Neural progenitor cell (in vitro differentiated cells): ENCODE data around the gene MPP7. TPM values are rescaled to one million over a fixed set of nuclear protein-coding genes. Genes with fewer than 3 reads are reported as not detected.

ENCODE experiments used
- DNase-seq: peaks from one replicate; pipeline ENCODE4 v3.0.0-alpha.2; 2016; ENCODE audit warnings: low spot score
- H2AFZ ChIP-seq: fragments of 200-600 bp; sonication (generic); replicated peaks from 2 replicates; pipeline ENCODE4 v1.6.1; 2016; ENCODE audit warnings: antibody characterized with exemption
- H3F3A ChIP-seq: fragments of 200-600 bp; sonication (generic); 2 replicates; pipeline ENCODE4 v1.6.1; 2016; ENCODE audit warnings: antibody characterized with exemption, low read depth
- H3K27ac ChIP-seq: fragments of 200-600 bp; sonication (generic); 2 replicates; pipeline ENCODE4 v1.5.1; 2016; ENCODE audit warnings: mild to moderate bottlenecking
- H3K27me3 ChIP-seq: fragments of 200-600 bp; sonication (generic); 2 replicates; pipeline ENCODE4 v1.6.1; 2016; ENCODE audit warnings: mild to moderate bottlenecking, moderate library complexity
- H3K36me3 ChIP-seq: fragments of 200-600 bp; sonication (generic); 2 replicates; pipeline ENCODE4 v1.5.1; 2016
- H3K4me1 ChIP-seq: fragments of 200-600 bp; sonication (generic); 2 replicates; pipeline ENCODE4 v1.6.1; 2016; ENCODE audit warnings: mixed run types
- H3K4me2 ChIP-seq: fragments of 200-600 bp; sonication (generic); 2 replicates; pipeline ENCODE4 v1.6.1; 2016
- H3K4me3 ChIP-seq: fragments of 200-600 bp; sonication (generic); 2 replicates; pipeline ENCODE4 v1.5.1; 2016
- H3K79me2 ChIP-seq: fragments of 200-600 bp; sonication (generic); 2 replicates; pipeline ENCODE4 v1.6.1; 2016; ENCODE audit warnings: low read depth
- H3K9ac ChIP-seq: fragments of 200-600 bp; sonication (generic); 2 replicates; pipeline ENCODE4 v1.6.1; 2016
- H3K9me3 ChIP-seq: fragments of 200-600 bp; sonication (generic); 2 replicates; pipeline ENCODE4 v1.5.1; 2016; ENCODE audit warnings: low read depth
- H4K20me1 ChIP-seq: fragments of 200-600 bp; sonication (generic); 2 replicates; pipeline ENCODE4 v1.6.1; 2016; ENCODE audit warnings: low read depth
- H3K27ac Mint-ChIP-seq: 3 replicates; pipeline ENCODE4 v1.8.0; 2021; ENCODE audit warnings: mixed read lengths
- H3K27me3 Mint-ChIP-seq: 2 replicates; pipeline ENCODE4 v1.8.0; 2022; ENCODE audit warnings: low read depth, mild to moderate bottlenecking, inconsistent platforms, moderate library complexity, mixed read lengths; ENCODE audit not compliant: insufficient read depth
- H3K36me3 Mint-ChIP-seq: 3 replicates; pipeline ENCODE4 v1.8.0; 2021; ENCODE audit warnings: mixed read lengths
- H3K4me1 Mint-ChIP-seq: 3 replicates; pipeline ENCODE4 v1.8.0; 2021; ENCODE audit warnings: mixed read lengths
- H3K4me3 Mint-ChIP-seq: 3 replicates; pipeline ENCODE4 v1.8.0; 2021; ENCODE audit warnings: mild to moderate bottlenecking, moderate library complexity, mixed read lengths
- H3K9me3 Mint-ChIP-seq: 3 replicates; pipeline ENCODE4 v1.8.0; 2020; ENCODE audit warnings: mixed read lengths
- CTCF ChIP-seq: fragments of 200-600 bp; sonication (generic); IDR thresholded peaks from 2 replicates; pipeline ENCODE4 v1.5.1; 2017; ENCODE audit warnings: antibody characterized with exemption, mild to moderate bottlenecking
- EZH2 ChIP-seq: fragments of 200-600 bp; sonication (generic); IDR thresholded peaks from 2 replicates; pipeline ENCODE4 v1.6.1; 2017; ENCODE audit warnings: antibody characterized with exemption, mild to moderate bottlenecking, moderate library complexity
- EZH2phosphoT487 ChIP-seq: fragments of 200-600 bp; sonication (generic); IDR thresholded peaks from 2 replicates; pipeline ENCODE4 v1.6.1; 2017; ENCODE audit warnings: antibody characterized with exemption
- total RNA-seq: library from RNA; depleted of rRNA; stranded (reverse); fragments of >200 nt; gene quantifications from 2 replicates; pipeline ENCODE4 v1.2.3, GENCODE V29; 2015; ENCODE audit warnings: low replicate concordance

MPP7 gene
- total RNA-seq, 1 donor from 2014 or later, result 8.5 TPM

- peaks cover 2% of the 10 kb centered on the region for H3K27me3 Mint-ChIP-seq
- no peak overlapping the region for H3K4me3 Mint-ChIP-seq
- Histone ChIP-seq H4K20me1 (no peaks in the 10 kb centered on the region), H3K4me1 (peaks cover 24% of the 10 kb centered on the region), H3K9me3 (no peaks in the 10 kb centered on the region), H3K4me3 (no peak overlapping the region), H3K27ac (no peak overlapping the region), H3K27me3 (no peaks in the 10 kb centered on the region), H3K36me3 (no peaks in the 10 kb centered on the region), H3K79me2 (no peaks in the 10 kb centered on the region), H3K9ac (no peak overlapping the region), H3K4me2 (no peak overlapping the region), H3F3A (no peaks in the 10 kb centered on the region), H2AFZ (no peak overlapping the region)
- no peaks in the 10 kb centered on the region for H3K9me3 Mint-ChIP-seq
- peaks cover 10% of the 10 kb centered on the region for H3K4me1 Mint-ChIP-seq
- H3K27ac Mint-ChIP-seq, result no peak overlapping the region
- H3K36me3 Mint-ChIP-seq, result no peaks in the 10 kb centered on the region
- no peak for TF ChIP-seq CTCF
- TF ChIP-seq EZH2phosphoT487, result no peak
- no peak for TF ChIP-seq EZH2
- no peak for DNase-seq
Measured at GRCh38 chr10:28294809-28295208, 8.1 kb downstream of the MPP7 start.

- no peak overlapping the region for H3K4me3 ChIP-seq
Measured at GRCh38 chr10:28294169-28294532, 8.7 kb downstream of the MPP7 start.

GRCh38 chr10:28293236-28294168 is 9.4 kb downstream of the MPP7 start:
- no peaks in the 10 kb centered on the region for H3K9me3 Mint-ChIP-seq
- no peaks in the 10 kb centered on the region for H3K36me3 Mint-ChIP-seq
- Histone ChIP-seq H3F3A (no peaks in the 10 kb centered on the region), H3K9ac (no peak overlapping the region), H3K4me2 (no peak overlapping the region), H2AFZ (no peak overlapping the region), H3K27me3 (no peaks in the 10 kb centered on the region), H3K36me3 (no peaks in the 10 kb centered on the region), H3K27ac (no peak overlapping the region), H4K20me1 (no peaks in the 10 kb centered on the region), H3K4me3 (no peak overlapping the region), H3K79me2 (no peaks in the 10 kb centered on the region), H3K4me1 (peaks cover 24% of the 10 kb centered on the region), H3K9me3 (no peaks in the 10 kb centered on the region)
- no peak overlapping the region for H3K27ac Mint-ChIP-seq
- H3K4me1 Mint-ChIP-seq, result peaks cover 10% of the 10 kb centered on the region
- TF ChIP-seq CTCF (no peak), EZH2phosphoT487 (no peak), EZH2 (no peak)
- no peak overlapping the region for H3K4me3 Mint-ChIP-seq
- peaks cover 2% of the 10 kb centered on the region for H3K27me3 Mint-ChIP-seq
- DNase-seq, result no peak

More at GRCh38 chr10:28294169-28294532, 8.7 kb downstream of the MPP7 start:
- no peaks in the 10 kb centered on the region for H3K36me3 ChIP-seq
- no peaks in the 10 kb centered on the region for H4K20me1 ChIP-seq
- H3K4me1 ChIP-seq, result peaks cover 24% of the 10 kb centered on the region
- TF ChIP-seq EZH2 (no peak), EZH2phosphoT487 (no peak), CTCF (no peak)
- no peak overlapping the region for H2AFZ ChIP-seq
- Mint-ChIP-seq H3K4me1 (peaks cover 10% of the 10 kb centered on the region), H3K36me3 (no peaks in the 10 kb centered on the region), H3K9me3 (no peaks in the 10 kb centered on the region), H3K4me3 (no peak overlapping the region), H3K27ac (no peak overlapping the region), H3K27me3 (peaks cover 2% of the 10 kb centered on the region)
- no peaks in the 10 kb centered on the region for H3K79me2 ChIP-seq
- H3F3A ChIP-seq, result no peaks in the 10 kb centered on the region
- H3K9ac ChIP-seq, result no peak overlapping the region
- no peaks in the 10 kb centered on the region for H3K9me3 ChIP-seq
- DNase-seq, result no peak
- no peak overlapping the region for H3K4me2 ChIP-seq
- H3K27ac ChIP-seq, result no peak overlapping the region
- H3K27me3 ChIP-seq, result no peaks in the 10 kb centered on the region
